Measurements from ENCODE around the gene CREBBP.
"Not testable (repeated sequence)": the region's sequence is repeated elsewhere in the genome, so short reads cannot be mapped to it uniquely, and the experiment has no call there.

The CREBBP gene

DNA sequence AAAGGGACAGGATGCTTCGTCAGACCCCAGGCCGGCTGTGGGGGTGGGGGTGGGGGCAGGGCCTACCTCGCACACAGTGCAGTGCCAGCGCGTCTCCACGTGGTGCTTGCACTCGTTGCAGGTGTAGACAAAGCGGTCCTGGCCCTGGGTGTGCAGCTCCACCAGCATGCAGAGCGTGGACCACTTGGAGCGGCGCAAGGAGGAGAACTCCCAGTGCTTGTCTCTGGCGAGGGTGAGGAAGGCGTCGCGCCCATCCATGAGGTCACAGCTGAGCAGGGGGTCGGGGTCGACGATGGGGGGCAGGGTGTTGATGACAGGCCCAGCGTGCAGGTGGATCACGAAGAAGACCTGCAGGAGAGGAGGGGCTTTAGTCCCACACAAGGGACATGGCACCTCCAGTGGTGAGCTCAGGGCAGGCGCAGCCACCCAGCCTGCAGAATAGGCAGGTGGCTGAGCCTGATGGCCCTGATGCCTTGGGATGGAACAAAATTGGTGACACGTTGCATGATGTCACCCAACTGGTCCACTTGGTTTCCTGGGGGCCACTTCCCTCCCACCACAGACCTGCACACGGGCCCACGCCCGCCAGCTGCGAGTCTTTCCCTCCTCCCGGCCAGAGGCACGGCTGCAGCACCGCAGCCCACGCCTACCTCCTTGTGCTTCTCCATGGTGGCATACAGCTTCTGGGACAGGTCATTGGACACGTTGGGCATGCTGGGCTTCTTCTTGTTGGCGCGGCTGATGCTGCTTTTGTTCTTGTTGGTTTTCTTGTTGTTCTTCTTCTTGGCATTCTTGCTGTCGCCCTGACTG lies 149.2 kb downstream of the CREBBP start:
- no peak for DNase-seq

DNA sequence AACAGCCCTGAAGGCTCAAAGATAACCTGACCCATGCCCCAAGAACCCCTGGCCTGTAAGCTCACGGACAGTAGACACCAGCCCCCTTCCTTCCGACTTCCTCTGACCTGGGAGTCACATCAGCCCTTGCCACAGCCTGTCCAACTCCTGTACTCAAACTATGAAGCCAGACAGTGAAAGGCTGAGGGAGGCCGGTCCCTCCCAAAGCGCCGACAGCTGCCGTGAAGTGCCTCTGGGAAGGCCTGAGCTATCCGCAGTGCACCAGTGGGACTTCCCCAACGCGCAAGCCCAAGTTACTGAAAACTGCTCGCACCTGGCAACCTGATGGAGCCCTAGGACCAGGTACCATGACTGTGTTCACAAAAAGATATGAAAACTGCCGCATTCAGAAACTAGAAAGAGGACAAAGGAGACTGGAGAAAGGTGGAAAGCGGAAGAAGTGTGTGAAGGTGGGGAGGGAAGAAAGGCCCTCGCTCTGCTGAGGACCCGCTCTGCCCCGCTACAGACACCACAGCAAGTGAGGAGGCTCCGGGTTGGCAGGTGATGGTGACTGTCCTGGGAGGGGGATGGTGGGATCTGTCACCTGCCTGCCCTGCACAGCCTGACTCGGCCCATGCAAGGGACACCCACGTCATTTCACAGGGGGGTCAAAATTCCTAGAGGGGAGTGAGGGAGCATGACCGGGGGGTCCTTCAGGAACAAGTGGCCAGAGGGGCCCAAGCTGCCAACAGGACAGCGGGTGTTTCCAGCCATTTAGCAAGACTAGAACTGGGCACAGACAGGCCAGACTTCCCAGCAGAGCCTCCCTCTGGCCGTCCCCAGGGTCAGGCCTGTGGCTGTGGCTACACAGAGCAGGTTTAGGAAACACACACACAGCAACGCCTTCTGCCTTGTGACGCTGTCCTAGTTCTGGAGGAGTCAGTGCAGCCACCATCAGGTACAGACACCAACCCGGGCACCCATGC lies 150.1 kb downstream of the CREBBP start:
- DNase-seq: no peak

DNA sequence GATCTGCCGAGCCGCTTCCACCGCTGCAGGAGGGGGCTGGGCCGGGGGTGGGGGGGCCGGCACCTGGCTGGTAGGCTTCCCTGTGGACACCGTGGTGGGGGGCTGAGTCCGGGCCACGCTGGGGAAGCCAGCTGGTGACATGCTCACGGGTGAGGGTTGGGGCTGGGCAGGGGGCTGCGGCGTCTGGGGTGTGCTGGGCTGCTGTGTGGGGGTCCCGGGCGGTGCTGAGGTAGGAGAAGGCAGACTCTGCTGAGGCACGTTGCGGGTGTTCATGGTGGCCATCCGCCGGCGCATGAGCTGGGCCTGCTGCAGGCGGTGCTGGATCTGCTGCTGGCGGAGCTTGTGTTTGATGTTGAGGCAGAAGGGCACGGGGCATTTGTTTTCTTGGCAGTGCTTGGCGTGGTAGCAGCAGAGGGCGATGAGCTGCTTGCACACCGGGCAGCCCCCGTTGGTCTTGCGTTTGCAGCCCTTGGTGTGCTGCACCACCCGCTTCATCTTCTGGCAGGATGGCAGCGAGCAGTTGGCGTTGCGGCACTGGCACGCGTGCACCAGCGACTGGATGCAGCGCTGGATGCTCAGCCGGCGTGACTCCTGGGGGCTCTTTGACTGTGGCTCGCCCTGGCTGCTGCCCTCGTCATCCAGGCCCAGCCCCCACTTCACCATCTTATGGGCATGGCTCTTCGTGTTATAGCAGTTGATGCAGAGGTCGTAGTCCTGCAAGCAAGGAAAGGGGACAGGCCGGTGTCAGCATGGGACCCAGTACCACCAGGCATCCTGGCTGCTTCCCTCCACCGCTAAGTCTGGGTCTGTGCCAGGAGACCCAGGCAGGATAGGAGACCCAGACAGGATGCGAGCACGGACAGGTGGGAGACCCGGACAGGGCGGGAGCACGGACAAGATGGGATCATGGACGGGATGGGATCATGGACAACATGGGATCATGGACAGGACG lies 151.1 kb downstream of the CREBBP start:
- no peak for DNase-seq

DNA sequence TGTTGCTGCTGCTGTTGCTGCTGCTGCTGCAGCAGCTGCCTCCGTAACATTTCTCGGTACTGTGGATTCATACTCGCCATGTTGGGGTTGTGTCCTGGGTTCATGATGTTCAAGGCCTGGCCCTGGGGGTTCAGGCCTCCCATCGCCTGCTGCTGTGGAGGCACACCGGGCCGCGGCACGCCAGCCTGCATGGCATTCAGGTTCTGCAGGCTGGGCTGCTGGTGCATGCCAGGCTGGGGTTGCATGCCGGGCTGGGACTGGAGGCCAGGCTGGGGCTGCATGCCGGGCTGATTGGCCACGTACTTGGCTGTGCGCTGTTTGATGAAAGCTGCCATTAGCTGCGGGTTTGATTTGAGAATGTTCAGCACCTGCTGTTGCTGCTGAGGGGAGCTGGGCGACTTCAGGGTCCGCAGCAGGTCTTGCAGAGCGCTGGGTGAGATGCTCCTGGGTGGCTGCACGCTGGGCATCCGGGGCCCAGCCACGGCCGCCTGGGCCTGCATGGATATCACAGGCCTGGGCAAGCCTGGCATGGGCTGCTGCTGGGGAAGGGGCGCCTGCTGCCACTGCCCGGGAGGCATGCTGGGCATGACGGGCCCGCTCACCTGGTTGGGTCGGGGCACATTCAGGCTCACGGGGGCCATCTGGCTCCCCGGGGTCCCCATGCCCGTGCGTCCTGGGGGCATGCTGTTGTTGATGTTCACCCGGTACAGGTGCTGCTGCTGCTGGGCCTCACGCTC lies 151.9 kb downstream of the CREBBP start:
- no peak for DNase-seq

DNA sequence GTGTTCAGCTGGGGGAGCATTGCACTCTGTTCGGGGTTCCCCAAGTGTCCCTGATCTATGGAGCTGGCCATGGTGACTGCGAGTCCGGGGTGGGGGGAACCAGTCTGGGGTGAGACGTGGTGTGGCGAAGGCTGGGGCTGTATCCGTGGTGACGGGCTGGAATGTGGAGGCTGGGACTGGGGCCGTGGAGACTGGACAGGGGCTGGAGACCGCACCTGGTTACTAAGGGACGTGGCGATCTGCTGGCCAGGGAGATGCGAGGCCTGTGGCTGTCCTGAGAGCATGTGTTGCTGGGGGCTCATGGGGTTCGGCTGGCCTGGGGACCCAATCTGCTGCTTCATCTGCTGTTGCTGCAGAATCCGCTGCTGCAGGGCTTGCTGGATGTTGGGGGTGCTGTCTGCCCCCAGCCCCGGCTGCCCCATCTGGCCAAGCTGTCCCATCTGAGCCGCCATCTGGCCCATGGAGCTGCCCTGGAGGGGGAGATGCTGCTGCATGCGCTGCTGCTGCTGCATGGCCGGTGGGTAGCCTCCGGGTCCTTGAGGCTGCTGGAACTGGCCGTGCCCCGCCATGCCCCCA lies 152.6 kb downstream of the CREBBP start:
- no peak for DNase-seq

DNA sequence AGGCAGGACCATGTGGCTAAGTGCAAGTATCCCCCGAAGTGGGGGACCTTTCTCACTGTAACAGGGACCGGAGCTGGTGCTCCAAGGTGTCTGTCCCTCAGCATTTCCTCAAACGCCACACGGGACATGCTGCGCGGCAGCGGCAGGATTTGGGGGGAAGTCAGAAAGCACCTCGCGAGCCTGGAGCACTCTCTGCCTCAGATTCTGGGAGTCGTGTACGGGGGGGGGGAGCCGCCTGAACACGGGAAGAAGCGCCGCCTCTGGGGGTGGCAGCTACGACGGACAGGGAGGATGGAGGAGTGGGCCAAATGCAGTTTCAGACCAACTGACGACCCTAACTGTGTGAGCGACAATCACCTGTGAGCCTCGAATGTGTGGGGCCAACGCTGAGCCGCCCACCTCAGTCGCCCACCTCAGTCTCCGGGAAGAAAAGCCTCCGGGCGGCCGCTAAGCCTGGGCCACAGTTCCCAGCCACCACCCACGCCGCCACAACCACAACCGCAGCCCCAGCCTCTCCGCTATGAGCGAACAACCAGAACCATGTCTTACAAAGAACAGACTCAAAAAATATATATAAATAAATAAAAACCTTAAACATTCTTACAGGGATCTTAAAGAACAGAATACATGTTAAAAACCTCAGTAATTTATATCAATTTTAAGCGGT lies 154.4 kb downstream of the CREBBP start:
- DNase-seq: no peak

DNA sequence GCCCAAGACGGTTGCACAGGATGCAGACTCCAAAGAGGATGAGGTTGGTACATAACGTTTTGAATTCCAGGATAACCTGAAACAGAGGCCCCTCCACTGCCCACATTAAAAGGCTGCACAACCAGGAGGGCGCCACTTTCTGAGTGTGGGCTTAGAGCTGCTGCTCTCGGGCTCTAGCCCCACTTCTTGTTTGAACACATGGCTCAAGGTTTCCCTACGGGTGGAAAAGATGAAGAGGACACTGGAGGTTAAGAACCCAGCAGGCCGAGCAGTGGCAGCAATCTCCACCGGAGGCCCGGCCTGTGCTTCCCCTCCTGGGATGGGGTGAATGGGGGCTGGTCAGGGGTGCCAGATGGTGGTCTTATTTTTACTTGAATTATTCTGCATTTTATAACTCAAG lies 155.2 kb downstream of the CREBBP start:
- no peak for DNase-seq

DNA sequence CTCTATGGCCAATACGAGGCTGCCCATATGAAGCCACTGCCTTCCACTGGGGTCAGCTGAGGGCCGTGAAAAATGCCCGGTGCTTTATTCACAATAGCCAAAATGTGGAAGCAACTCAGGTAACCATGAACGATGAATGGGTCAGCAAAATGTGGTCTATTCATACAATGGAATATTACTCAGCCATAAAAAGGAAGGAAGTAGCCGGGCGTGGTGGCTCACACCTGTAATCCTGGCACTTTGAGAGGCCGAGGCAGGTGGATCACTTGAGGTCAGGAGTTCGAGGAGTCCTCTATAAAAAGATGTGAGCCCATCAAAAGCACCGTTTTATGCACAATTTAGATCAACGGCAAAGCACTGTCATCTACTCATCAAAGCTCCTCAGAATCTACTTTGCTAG lies 158.0 kb downstream of the CREBBP start:
- no peak for DNase-seq

DNA sequence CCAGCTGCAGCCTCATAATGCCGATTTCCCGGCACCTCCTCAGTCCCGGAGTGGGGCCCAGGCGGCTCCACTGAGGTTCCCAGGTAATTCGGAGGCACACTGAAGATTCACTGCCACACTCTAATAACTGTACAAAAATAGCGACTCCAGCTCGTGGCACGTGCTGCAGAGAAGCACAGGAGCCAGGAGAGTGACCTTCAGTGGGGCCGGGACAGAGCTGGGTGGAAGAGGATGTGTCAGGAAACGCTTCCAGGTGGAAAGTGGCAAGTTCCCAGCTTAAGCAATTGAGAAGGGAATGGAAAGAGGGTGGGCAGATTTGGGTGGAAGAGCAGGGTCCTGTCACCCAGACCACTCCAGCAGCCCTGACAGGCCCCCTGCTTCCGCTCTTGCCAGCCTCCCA lies 160.1 kb downstream of the CREBBP start:
- DNase-seq: no peak

DNA sequence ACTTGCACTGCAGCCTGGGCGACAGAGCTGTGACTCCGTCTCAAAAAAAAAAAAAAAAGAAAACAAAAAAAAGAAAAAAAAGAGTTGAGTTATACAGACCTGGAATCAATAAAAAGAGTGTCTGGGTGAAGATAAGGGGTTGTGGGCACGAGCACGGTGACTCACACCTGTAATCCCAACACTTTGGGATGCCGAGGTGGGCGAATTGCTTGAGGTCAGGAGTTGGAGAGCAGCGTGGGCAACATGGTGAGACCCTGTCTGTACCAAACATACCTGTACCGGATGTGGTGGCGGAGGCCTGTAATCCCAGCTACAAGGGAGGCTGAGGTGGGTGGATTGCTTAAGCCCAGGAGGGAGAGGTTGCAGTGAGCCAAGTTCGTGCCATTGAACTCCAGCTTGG lies 161.9 kb downstream of the CREBBP start:
- DNase-seq: no peak

DNA sequence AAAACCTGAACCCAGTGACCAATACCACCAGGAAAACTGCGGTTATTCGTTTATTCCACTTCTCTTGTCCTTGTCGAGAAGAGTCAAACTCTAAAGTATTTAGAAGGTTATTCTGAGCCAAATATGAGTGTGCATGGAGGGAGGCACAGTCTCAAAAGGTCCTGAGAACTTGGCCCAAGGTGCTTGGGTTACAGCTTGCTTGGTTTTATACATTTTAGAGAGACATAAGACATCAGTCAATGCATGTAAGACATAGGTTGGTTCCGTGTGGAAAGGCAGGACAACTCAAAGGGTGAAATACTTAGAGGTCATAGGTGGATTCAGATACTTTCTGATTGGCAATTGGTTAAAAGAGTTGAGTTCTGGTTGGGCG lies 162.5 kb downstream of the CREBBP start:
- DNase-seq: no peak

DNA sequence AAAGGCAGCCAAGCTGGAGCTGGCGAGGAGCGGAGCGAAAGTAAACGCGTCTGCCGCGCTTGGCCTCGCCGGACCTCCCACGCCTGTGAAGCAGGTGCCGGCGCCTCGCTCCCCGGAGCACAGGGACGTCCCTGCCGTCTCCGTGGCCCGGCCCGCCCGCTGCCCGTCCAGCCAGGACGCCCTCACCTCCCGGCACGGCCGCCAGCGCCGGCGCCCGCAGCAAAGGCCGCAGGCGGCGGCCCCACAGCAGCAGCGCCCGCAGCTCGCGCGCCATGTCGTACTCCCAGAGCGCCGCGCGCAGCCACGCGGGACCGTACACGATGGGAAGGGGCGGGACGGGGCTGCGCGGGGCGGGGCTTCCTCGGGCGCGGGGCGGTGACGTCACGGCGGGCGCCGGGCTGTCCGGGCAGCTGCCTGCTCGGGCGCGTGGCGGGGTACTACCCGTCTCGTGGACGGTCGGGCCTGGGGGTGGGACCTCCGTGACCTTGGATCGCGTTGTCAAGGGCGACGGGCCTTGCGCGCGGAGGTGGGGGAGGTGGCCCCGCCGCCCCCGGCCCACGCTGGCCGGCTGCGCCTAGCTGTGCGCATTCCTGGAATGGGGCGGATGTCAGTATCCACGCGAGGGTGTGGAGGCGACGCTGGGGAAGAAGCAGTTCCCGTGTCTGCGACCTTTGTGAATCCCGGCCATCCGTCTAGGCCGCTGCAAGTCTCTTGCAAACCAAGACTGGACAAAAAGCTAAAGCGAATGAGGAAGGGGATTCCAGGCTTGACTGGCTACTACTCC lies 163.1 kb downstream of the CREBBP start, which contains the start of gene TRAP1:
Gene TRAP1, minus strand, starts transcription at position 290 of the 784 bp plus-strand sequence. Its CDS starts 16 bp downstream, at position 274.
- DNase-seq: peak; percentile 11 to 80

DNA sequence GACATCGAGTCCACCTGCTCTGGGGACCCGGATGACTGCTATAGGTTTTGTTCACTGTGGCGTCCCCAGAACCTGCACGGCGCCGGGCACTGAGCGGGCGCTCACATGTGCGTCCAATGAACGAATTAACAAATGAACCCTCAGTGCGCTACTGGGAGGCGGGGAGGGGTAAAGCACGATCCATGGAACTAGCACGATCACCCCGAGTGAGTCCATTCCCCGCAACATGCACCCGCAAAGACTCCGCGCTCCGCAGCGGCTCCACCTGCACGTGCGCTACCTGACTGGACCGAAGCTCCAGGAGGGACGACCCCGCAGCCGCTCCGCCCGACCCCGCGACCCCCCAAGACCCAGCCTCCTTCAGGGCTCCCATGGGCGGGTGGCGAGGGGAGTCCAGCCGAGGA lies 163.7 kb downstream of the CREBBP start:
- peak in 1 of 2 experiments; percentile 48 for DNase-seq

DNA sequence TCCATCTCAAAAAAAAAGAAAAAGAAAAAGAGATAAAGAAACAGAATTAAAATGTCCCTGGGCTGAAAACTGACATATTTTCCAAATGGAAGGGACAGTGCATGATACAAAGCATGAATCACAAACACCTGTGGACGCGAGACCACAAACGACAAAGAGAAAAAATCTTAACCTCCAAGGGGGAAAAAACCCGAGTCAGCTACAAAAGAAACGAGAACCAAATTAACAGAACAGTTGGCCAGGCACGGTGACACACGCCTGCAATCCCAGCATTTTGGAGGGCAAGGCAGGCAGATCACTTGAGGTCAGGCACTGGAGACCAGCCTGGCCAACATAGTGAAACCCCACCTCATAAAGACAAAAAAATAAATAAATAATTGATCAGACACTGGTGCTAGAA lies 165.1 kb downstream of the CREBBP start:
- no peak for DNase-seq

DNA sequence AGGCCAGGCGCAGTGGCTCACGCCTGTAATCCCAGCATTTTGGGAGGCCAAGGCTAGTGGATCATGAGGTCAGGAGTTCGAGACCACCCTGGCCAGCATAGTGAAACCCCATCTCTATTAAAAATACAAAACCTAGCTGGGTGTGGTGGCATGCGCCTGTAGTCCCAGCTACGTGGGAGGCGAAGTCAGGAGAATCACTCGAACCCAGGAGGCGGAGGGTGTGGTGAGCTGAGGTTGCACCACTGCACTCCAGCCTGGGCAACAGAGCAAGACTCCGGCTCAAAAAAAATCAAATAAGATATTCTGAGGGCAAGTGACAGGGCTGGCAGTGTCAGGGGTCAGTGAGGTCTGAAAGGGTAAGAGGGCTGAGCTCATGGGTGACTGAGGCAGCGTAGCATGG lies 166.1 kb downstream of the CREBBP start:
- not testable (repeated sequence) for DNase-seq

DNA sequence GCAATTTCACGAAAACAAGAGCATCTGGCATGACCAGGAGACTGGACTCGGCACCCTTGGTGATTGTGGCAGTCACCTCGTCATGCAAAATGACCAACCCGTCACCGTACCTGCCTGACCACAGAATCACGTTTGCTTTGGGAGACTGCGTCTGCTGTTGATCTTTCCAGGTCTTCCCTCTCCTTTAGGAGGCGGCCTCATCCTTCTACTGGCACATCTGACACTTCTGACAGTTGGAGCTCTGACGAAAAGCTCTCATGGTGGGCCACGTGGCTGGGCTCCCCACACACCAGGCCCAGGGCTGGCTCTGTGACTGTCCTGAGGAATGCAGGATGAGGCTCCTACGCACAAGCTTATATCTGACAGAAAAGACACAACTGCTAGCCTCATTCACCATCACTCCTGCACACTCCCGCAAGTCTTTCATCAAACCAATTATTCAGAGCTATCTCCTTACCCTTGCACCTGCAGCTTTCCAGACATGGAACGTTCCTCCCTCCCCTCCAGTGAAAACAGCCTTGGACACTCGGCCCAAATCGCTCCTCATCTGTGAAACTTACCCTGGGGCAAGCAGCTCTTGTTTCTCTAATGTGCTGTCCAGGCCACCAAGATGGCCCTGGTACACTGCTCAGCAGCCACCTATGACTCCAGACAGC lies 166.8 kb downstream of the CREBBP start:
- no peak for DNase-seq

DNA sequence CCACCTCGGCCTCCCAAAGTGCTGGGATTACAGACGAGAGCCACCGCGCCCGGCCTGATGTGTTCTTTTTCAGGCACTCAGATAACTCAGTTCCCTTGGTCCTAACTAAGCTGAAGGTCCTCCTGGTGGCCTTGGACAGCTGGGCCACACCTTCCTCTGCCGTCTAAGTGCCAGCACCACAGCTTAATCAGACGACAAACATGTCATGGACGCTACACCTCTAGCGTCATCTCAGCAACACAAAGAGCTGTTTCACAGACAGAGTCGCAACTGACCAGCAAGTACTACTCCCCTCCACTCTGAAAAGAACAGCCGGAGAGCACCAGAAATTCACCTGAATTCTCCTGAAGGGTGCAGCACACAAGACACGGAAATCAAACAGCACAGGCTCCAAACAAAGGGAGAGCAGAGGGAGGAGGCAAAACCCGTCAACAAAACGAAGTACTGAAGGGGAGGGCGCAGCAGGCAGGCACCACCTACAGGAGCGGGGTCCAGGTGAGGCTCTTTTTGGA lies 167.6 kb downstream of the CREBBP start:
- no peak for DNase-seq

DNA sequence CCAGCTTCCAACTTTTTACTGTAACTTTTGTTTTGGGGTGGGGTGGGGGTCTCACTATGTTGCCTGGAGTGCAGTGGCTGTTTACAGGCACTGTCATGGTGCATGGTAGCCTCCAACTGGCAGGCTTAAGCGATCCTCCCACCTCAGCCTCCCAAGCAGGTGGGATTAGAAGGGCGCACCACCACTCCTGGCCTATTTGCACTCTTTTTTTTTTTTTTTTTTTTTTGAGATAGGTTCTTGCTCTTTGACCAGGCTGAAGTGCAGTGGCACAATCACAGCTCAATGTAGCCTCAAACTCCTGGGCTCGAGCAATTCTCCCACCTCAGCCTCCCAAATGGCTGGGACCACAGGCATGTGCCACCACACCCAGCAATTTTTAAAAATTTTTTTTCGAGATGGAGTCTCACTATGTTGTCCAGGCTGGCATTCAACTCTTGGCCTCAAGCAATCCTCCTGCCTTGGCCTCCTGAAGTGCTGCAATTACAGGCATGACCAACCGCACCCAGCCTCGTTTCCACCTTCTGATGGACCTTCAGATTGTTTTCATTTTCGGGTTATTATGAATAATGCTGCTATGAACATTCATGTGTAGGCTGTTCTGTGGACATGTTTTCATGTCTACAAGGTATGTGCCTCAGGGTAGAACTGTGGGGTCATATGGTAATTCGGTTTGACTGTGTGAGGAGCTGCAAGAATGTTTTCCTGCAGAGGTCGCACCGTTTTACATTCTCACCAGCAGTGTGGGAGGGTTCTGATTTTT lies 174.1 kb downstream of the CREBBP start:
- no peak for DNase-seq

DNA sequence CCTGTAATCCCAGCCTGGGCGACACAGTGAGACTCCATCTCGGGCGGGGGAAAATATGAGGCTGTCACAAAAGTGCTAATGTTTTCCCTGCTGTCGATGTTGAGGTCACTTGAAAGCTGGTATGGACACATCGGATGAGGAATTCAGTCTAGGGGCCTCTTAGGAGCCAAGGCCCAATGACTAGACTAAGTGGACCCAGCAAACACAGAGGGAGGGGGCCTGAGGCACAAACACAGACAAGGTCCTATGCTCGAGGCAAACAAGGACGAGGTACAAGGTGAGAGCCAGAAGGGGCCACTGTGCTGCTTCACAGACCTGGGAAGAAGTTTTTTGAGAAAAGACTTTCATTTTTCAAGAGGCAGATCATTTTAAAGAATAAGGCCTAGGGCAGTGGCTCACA lies 178.4 kb downstream of the CREBBP start:
- no peak for DNase-seq
